ENCODE data around the gene OXCT2.
"Not testable (repeated sequence)": the region's sequence is repeated elsewhere in the genome, so short reads cannot be mapped to it uniquely, and the experiment has no call there.

The OXCT2 gene

DNA sequence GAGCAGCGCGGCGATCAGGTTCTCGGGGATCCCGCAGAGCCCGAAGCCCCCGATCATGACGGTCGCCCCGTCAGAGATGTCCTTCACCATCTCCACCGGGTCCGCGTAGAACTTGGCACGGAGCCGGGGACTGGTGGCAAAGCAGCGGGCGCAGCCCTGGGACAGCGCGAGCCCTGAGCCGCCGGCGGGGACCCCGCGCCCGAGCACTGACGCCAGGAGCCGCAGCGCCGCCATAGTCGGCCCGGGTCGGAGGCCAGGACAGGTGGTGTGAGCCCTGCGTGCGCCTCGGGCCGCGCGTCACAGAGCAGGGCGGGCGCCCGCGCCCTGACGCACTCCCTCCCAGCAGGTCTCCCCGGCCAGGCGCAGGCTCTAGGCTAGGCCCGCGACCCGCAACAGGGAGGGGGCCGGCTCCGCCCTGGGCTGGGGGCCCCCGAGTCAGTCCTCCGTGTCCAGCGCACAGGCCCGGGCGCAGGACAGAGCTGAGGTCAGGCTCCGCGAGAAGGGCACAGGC is at the start of gene OXCT2:
Gene OXCT2 (minus strand): TSS at position 327 of the 511 bp plus-strand sequence. CDS start 93 bp downstream, at position 234.
- DNase-seq (ENCODE audit: low read depth in 2 of 2, low spot score in 1 of 2), result not testable (repeated sequence)

DNA sequence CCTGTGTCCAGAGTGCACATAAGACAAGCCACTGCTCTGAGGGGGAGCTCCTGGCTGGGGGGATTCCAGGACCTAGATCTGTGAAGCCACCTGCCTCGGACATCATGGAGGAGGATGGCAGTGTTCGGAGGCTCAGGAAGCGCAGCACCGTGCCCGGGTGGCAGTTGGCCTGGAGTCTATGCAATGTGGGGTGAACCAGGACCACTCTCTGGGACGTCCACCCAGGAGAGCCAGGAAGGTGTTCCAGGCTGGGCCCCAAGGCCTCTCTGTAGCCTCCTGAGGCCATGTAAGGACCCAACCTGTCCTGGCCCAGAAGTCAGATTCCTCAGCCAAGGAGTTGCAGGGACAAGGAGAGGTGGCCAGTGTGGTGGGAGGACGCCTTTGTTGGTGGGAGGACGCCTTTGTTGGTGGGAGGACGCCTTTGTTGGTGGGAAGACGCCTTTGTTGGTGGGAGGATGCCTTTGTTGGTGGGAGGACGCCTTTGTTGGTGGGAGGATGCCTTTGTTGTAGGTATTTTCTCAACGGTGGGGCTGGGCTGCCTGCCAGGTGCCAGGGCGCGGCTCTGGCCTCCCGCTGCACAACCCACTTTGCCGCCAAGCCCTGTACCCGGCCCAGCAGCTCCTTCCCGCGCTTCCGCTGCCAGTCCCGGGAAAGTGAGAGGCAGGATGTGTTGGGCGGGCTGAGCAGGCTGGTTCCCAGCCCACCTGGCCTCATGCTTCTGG is 48.1 kb upstream of the OXCT2 start:
- no peak for DNase-seq (ENCODE audit: low read depth in 2 of 2, low spot score in 1 of 2)

DNA sequence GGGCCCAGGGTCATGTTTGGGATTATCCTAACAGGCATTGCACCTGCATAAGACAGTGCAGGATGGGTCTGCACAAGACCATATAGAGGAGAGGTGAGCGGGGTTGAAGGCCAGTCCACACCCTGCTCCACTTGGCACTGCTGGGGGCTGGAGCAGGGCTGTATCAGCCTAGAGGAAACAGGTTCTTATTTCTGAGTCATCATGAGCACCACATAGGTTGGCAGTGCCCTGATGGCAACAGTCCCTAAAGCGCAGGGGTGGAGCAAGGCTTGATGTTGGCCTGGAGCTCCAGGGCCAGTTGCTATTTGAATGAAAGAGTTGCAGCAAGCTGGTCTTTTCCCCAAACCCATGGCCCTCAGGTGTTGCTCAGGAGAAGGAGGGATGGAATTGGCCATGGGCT is 47.3 kb upstream of the OXCT2 start:
- DNase-seq (ENCODE audit: low read depth in 2 of 2, low spot score in 1 of 2), result no peak

DNA sequence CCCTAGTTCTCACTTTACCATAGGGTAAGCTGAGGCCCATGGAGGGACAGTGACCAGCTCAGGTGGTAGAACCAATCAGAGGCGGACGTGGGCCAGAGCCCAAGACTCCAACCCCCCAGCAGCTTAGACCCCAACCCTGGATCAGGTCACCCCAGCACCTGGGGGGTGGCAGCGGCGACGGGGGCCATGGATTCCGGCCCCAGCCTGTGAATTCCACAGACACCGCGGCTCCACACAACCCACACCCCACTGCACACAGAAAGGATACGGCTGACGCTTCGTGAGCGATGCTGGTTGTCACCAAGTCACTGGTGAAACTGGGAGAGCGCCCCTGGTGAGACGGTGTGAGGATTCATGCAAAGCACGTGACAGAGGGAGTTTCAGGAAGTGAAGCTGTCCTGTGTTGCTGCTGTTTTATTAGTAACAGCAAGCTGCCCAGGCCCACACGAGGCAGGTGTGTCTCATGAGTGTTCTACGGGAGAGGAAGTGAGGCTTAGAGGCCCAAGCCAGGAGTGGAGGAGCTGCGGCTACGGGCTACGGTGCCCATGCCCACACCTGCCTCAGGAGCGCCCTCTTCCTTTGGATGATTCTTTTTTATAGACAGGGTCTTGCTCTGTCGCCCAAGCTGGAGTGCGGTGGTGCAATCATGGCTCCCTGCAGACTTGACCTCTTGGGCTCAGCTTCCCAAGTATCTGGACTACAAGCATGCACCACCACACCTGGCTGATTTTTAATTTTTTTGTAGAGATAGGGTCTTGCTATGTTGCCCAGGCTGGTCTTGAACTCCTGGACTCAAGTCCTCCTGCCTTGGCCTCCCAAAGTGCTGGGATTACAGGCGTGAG is 46.2 kb upstream of the OXCT2 start:
- peak; percentile 18 to 20 for DNase-seq (ENCODE audit: low read depth in 2 of 2, low spot score in 1 of 2)

DNA sequence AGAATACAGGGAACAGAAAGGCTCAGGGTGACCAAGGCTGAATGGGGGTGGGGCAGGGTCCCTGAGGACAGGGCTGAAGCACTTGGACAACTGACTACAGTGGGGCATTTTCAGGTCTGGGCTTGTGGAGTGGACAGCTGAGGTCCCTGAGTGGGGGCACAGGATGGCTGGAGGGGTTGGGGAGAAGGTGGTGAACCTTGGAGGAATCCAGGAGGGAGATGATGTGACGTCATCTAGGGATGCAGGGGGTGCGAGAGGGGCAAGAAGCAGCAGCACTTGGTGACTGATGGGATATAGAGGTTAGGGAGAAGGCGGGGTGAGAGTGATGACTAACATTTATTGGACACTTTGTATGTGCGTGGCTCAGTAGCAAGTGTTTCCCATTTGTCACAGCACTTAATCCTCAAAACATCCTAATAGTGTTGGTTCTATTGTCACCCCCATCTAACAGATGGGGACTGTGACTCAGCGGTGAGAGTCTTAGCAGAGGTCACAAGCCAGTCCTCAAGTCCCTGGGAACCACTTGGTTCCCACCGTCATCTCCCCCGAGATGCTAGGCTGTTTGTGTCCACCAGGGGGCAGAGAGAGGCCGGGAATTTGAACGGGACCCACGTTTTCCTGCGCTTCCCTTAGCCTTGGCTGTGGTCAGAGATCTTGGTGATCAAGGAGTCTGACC is 45.4 kb upstream of the OXCT2 start:
- peak; percentile 9 to 32 for DNase-seq (ENCODE audit: low read depth in 2 of 2, low spot score in 1 of 2)

DNA sequence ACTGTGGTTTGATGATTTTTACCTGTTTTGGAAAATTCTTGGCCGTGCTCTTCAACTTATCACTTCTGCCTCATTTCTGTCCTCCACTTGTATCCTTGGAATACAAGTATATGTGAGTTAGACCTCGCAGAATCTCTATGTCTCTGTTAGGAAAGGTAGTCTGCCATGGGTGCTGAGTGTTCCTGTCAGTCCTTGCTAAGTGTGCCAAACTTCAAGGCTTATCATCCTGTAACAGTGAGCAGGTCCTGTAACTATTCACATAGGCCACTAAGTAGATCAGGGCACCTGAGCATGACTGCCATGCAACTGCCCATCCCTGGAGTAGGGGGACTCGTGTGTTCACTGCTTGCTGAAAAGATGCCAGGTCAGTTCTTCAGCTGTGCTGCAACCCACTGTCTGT is 41.8 kb upstream of the OXCT2 start:
- no peak for DNase-seq (ENCODE audit: low read depth in 2 of 2, low spot score in 1 of 2)

DNA sequence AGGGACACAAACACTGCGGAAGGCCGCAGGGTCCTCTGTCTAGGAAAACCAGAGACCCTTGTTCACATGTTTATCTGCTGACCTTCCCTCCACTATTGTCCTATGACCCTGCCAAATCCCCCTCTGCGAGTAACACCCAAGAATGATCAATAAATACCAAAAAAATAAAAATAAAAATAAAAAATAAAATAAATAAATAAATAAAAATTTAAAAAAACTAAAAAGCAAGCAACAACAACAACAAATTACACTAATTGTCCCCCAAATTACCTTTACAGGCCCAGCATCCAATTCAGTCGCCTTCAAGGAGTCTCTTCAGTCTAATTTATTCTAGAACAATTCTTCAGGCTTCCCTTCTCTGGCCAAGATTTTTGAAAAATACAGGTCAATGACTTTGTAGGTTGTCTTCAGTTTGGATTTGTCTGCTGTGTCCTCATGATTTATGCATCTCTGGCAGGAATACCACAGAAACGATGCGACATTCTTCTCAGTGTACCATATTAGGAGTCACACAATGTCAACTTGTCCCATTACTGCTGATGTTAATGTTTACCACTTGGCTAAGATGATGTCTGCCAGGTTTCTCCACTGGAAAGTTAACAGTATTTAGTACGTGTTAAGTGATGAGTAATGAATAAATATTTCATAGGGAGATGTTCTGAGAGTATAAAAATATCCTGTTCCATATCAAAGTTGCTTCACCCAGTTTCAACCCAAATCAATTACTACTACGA is 37.8 kb upstream of the OXCT2 start:
- no peak for DNase-seq (ENCODE audit: low read depth in 2 of 2, low spot score in 1 of 2)

DNA sequence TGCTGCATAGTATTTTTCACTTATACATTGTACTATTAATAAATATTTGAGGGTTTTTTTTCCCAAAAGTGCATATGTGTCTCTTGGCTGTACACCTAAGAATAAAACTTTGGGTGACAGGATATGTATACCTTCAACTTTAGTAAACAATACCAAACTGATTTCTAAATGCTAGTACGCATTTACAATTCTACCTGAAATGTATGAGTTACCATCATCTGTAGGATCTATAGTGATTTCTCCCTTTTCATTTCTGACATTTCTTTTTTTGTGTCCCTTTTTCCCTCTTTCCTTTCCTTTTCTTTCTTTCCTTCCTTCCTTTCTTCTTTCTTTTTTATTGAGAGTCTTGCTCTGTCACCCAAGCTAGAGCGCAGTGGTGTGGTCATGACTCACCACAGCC is 34.2 kb upstream of the OXCT2 start:
- DNase-seq (ENCODE audit: low read depth in 2 of 2, low spot score in 1 of 2), result no peak

GRCh38 chr1:39802496-39803260 is 31.5 kb upstream of the OXCT2 start:
- DNase-seq (ENCODE audit: low read depth in 2 of 2, low spot score in 1 of 2), result no peak

GRCh38 chr1:39800471-39800835 is 29.3 kb upstream of the OXCT2 start:
- DNase-seq (ENCODE audit: low read depth in 2 of 2, low spot score in 1 of 2), result no peak

DNA sequence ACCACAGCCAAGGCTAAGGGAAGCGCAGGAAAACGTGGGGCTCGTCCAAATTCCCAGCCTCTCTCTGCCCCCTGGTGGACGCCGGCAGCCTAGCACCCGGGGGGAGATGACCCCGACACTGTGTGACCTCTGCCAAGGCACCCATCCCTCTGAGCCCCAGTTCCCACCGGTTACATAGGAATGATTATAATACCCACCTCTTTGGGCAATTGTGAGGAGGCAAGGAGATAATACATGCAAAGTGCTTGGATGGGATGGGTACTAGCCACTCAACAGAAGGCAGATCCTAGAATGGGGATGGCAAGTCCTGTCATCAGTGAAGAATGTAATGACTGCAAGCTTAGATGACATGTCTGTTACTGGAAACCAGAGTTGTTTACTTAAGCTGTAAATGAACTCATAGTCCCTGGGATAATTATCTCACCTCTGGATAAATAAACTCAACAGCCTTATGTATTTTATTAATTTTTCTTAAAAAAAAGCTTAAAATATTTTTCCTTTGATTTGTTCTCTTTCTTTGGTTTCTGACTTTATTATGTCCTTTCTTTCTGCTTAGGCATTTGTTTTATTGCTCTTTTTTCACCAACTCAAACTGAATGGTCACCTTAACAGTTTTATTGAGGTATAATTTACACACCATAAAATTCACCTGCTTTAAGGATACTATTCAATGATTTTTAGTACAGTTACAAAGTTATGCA is 28.8 kb upstream of the OXCT2 start:
- peak; percentile 45 to 47 for DNase-seq (ENCODE audit: low read depth in 2 of 2, low spot score in 1 of 2)

DNA sequence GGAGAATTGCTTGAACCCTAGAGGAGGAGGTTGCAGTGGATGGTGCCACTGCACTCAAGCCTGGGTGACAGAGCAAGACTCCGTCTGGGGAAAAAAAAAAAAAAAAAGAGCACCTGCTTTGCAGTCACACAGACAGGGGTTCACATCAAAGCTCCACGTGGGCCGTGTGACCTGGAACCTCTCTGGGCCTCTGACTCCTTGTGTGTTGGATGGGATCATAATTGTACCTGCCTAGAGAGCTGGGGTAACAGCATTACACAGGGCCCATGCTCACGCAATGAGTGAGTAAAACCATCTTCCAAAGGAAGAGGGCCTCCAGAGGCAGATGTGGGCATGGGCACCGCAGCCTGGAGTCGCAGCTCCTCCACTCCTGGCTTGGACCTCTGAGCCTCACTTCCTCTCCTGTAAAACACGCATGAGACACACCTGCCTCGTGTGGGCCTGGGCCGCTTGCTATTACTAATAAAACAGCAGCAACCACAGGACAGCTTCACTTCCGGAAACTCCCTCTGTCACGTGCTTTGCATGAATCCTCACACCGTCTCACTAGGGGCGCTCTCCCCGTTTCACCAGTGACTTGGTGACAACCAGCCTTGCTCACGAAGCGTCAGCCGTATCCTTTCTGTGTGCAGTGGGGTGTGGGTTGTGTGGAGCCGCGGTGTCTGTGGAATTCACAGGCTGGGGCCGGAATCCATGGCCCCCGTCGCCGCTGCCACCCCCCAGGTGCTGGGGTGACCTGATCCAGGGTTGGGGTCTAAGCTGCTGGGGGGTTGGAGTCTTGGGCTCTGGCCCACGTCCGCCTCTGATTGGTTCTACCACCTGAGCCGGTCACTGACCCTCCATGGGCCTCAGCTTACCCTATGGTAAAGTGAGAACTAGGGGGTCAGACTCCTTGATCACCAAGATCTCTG is 28.0 kb upstream of the OXCT2 start:
- peak; percentile 63 to 76 for DNase-seq (ENCODE audit: low read depth in 2 of 2, low spot score in 1 of 2)

DNA sequence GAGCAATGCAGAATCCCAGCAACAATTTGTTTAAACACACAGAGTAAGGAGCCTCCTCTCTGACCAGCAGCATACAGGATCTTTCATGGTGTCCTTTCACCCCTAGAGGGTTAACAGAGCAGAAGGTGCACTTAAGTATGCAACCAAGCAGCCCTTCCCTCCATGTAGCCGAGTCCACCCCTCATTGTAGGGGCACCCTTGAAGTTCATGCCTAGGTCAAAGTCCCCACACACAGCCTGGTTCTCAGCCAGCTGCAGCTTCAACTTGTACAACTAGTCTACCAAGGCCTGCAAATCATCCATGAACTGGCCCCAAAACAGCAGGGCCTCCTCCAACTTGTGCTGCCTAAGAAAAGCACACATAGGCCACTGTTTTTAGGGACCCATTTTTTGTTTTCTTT is 24.5 kb upstream of the OXCT2 start:
- no peak for DNase-seq (ENCODE audit: low read depth in 2 of 2, low spot score in 1 of 2)

DNA sequence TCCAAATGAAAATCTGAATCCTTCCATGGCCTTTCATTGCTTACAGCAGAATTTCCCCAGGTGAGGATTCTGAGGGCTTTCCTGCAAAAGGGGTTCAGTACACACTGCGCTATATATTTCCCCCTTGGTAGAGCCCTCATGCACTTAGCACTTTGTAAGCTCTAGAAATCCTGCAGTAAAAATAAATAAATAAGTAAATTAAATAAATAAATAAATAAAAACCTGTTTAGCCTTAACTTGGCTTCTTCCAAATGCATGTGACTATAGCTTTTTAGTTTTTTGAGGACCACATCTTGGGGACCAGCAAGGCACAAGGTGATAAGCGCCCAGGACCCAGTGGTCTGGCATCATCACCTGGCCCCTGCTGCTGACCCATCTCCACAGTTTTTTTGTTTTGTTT is 20.7 kb upstream of the OXCT2 start:
- DNase-seq (ENCODE audit: low read depth in 2 of 2, low spot score in 1 of 2), result no peak

DNA sequence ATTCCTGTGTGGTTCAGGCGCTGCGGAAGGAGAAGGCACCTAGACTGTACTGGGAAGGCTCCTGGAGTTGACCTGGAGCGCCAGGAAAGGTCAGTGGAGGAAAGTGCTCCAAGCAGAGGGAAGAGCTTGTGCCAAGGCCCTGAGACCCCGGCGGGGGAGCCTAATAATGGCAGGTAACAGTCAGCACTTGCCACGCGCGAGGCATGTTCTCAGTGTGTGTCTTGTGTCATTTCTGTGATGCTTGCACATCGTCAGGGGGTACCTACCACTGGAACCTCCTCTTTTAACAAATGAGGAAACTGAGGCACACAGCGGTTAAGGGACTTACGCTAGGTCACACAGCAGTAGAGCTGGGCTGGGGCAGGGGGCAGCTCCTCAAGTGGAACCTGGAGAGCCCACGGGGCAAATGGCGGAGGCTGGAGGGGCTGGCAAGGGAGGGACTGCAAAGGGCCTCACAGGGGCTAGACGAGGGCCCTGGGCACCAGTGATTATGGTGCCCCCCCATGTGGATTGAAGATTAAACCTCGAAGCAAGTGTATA is 18.5 kb upstream of the OXCT2 start:
- no peak for DNase-seq (ENCODE audit: low read depth in 2 of 2, low spot score in 1 of 2)

DNA sequence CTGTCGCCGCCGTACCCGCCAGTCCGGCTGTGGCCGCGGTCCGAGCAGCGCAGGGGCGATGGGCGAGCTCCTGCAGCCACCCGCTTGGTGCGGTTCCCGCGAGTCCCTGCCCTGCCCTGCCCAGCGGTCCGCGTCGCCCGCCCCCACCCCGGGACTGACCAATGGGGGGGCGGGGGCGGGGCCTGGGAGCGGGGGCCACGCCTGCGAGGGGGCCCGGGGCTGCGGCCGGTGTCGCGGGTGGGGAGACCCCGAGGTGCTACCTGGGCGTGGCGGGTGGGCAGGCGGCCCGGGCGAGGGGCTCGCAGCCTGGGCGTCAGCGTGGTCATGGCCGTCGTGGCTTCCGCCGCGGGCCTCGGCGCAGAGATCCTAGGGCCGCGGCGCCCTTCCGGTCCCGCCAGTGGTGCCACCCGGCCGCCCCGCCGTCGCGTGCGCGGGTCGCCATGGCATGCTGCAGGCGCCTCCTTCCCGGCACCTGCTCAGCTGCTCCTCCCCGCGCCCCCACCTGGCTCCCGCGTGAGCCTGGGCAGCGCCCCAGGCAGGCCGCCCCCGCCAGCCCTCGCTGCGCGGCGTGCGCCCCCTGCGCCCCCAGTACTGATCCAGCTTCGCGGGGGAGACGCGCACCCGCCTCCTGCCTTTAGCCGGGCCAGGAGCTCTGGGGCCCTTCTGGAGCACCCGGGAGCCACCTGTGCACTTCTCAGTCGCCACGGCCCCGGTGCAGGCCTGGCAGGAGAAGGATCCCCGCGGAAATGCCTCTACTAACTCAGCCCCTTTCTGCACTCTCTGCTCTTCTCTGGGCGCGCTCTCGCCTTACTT is 17.8 kb upstream of the OXCT2 start, which contains the start of gene BMP8B:
Gene BMP8B (minus strand): TSS at position 108 of the 813 bp plus-strand sequence. CDS start 380 bp downstream, outside the sequence.
- DNase-seq (ENCODE audit: low read depth in 2 of 2, low spot score in 1 of 2), result no peak

DNA sequence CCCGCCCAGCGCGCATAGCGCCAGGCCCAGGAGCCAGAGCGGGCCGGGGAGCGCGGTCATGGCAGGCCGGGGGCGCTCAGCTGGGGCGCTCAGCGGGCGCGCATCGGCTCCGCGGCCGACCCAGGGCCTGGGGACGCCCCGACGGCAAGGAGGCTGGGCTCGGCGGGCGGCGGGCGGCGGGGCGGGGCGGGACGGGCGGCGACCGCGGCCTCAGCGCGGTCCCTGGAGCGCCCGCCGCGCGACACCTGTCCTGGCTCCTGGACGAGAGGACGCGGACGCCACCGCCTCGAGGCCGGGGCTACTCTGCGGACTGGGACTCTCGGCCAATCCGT is 17.2 kb upstream of the OXCT2 start:
- no peak for DNase-seq (ENCODE audit: low read depth in 2 of 2, low spot score in 1 of 2)

DNA sequence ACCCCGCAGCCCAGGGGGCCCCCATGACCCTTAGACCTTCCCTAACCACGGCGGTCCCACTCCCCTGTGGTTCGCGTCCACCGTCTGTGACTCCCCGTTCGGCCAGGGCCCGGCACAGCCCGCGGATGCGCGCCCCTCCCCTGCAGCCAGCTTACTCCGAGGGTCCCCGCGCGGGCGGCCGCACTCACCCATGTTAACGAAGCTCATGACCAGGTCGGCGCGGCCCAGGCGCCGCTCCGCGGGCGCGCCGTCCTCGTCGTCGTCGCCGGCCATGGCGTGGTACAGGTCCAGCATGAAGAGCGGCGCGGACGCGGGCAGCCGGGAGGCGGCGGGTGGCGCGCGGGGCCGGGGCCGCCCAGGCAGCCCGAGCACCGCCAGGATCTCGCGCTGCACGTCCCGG is 16.8 kb upstream of the OXCT2 start:
- DNase-seq (ENCODE audit: low read depth in 2 of 2, low spot score in 1 of 2), result not testable (repeated sequence)

Measured in stimulated activated CD8-positive, alpha-beta memory T cell treated with anti-CD3 and anti-CD28 coated beads, Interleukin-4, amount 100 ng/mL, for 1 hour (primary cell).